Neural cell (in vitro differentiated cells): ENCODE results near the gene RAB11FIP3.

Source experiments
- EZH2 ChIP-seq: fragments of 200-600, 300-800 bp; shearing (Covaris generic), sonication (generic); IDR thresholded peaks from 2 replicates; pipeline ENCODE4 v1.6.1; 2014; ENCODE audit warnings: antibody characterized with exemption, low read length, borderline replicate concordance, mild to moderate bottlenecking; ENCODE audit not compliant: insufficient read depth, poor library complexity, severe bottlenecking
- MXI1 ChIP-seq: fragments of 450-650 bp; conservative IDR thresholded peaks from 2 replicates; pipeline ENCODE4 v1.6.1; 2014; ENCODE audit warnings: antibody characterized with exemption, mild to moderate bottlenecking; ENCODE audit not compliant: poor library complexity, severe bottlenecking
- POLR2AphosphoS5 ChIP-seq: IDR thresholded peaks from 2 replicates; pipeline ENCODE4 v1.6.1; 2012
- RAD21 ChIP-seq: fragments of 450-650 bp; conservative IDR thresholded peaks from 2 replicates; pipeline ENCODE4 v1.6.1; 2014; ENCODE audit warnings: antibody characterized with exemption, mild to moderate bottlenecking, moderate library complexity
- SMC3 ChIP-seq: fragments of 450-650 bp; conservative IDR thresholded peaks from 2 replicates; pipeline ENCODE4 v1.6.1; 2014; ENCODE audit warnings: antibody characterized with exemption, mild to moderate bottlenecking, moderate library complexity; ENCODE audit not compliant: poor library complexity
- TF ChIP-seq, protein P1 (sequence below): fragments of 450-650 bp; IDR thresholded peaks from 2 replicates; pipeline ENCODE4 v1.5.1; 2014; ENCODE audit warnings: antibody characterized with exemption, mild to moderate bottlenecking, moderate library complexity; ENCODE audit not compliant: poor library complexity, severe bottlenecking

DNA sequence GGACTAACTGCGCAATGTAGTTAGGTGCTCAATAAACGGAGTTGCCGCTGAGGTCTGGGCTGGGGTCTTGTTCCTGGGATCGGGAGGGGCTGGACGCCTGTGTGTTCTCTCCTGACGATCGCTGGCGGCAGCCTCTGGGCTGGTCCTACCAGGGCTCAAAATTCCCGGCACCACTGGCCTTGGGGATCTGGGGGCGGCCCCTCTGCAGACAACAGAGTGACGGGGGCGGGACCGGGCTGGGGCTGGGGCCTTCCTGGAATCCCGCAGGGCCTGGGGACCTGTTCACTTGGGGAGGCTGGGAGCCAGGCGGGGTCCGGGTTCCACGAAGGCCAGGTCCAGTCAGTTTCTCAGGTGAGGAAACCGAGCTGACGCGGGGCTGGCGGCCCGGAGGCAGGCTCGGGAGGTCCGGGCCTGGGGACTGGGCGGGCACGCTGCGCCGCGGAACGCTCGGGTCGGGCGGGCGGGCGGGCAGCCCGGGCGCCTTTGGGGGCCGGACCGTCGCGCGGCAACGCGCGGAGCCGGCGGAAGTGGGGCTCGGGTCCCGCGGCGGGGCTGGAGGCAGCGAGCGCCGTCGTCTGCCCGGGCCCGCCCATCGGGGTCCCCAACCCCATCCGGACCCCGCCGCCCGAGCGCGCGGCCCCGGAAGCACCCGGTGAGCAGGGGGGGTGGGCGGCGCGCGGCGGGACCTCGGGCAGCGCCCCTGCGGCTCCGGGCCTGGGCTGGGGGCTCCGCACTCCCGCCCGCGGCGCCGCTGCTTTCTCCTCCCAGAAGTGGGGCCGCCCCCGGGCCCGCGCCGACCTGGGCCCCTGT, 144.2 kb downstream of the RAB11FIP3 start, which contains the start of gene PIGQ:
- TF ChIP-seq, protein P1, sequence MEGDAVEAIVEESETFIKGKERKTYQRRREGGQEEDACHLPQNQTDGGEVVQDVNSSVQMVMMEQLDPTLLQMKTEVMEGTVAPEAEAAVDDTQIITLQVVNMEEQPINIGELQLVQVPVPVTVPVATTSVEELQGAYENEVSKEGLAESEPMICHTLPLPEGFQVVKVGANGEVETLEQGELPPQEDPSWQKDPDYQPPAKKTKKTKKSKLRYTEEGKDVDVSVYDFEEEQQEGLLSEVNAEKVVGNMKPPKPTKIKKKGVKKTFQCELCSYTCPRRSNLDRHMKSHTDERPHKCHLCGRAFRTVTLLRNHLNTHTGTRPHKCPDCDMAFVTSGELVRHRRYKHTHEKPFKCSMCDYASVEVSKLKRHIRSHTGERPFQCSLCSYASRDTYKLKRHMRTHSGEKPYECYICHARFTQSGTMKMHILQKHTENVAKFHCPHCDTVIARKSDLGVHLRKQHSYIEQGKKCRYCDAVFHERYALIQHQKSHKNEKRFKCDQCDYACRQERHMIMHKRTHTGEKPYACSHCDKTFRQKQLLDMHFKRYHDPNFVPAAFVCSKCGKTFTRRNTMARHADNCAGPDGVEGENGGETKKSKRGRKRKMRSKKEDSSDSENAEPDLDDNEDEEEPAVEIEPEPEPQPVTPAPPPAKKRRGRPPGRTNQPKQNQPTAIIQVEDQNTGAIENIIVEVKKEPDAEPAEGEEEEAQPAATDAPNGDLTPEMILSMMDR = no peak
- peak; percentile 40 for TF ChIP-seq POLR2AphosphoS5
- no peak for TF ChIP-seq RAD21
- no peak for TF ChIP-seq SMC3
- TF ChIP-seq EZH2 = no peak
- TF ChIP-seq MXI1 = peak; percentile 54
